CD14-positive monocyte (primary cell): Measurements from ENCODE around the gene TEX36. TPM values are rescaled to one million over a fixed set of nuclear protein-coding genes. Genes with fewer than 3 reads are reported as not detected.
A peak's percentile ranks its signal among the peaks of the same experiment; 100 is the strongest.

Experiments
- DNase-seq, 3 donors: peaks; one replicate each; pipeline ENCODE4 v3.0.0-alpha.2; 2011 to 2022
- H2AFZ ChIP-seq: 2 replicates; pipeline ENCODE4 v1.6.0; 2012; ENCODE audit warnings: mild to moderate bottlenecking, low read depth, low read length, inconsistent platforms; ENCODE audit not compliant: insufficient read depth, poor library complexity, severe bottlenecking
- H3K27ac ChIP-seq, 2 donors: 1 replicate in 1 of 2; 2 replicates in 1 of 2; pipeline ENCODE4 v1.5.1; 2012 to 2013; ENCODE audit warnings: low read length in 2 of 2, control low read depth in 1 of 2, inconsistent platforms in 1 of 2, low read depth in 1 of 2, mild to moderate bottlenecking in 1 of 2
- H3K27me3 ChIP-seq, 2 donors: one replicate each; pipeline versions ENCODE4 v1.6.0 to v1.6.1; 2011 to 2013; ENCODE audit warnings: low read length in 2 of 2; ENCODE audit not compliant: control insufficient read depth in 2 of 2, insufficient read depth in 2 of 2
- H3K36me3 ChIP-seq, 2 donors: replicated peaks in 1 of 2; 1 replicate in 1 of 2; 2 replicates in 1 of 2; pipeline versions ENCODE4 v1.5.1 to v1.6.1; 2012 to 2013; ENCODE audit warnings: low read length in 2 of 2, control low read depth in 1 of 2, inconsistent platforms in 1 of 2, mild to moderate bottlenecking in 1 of 2; ENCODE audit not compliant: insufficient read depth in 2 of 2, control insufficient read depth in 1 of 2
- H3K4me1 ChIP-seq, 2 donors: 1 replicate in 1 of 2; 2 replicates in 1 of 2; pipeline versions ENCODE4 v1.5.1 to v1.6.1; 2012 to 2013; ENCODE audit warnings: low read length in 2 of 2, control low read depth in 1 of 2, inconsistent platforms in 1 of 2, mild to moderate bottlenecking in 1 of 2, moderate library complexity in 1 of 2; ENCODE audit not compliant: insufficient read depth in 2 of 2, control insufficient read depth in 1 of 2
- H3K4me2 ChIP-seq: replicated peaks from 2 replicates; pipeline ENCODE3; 2012; ENCODE audit warnings: low read length, moderate library complexity, mild to moderate bottlenecking; ENCODE audit not compliant: poor library complexity, severe bottlenecking; ENCODE audit errors: extremely low read depth
- H3K4me3 ChIP-seq, 3 experiments: fragments of 200-600 bp in 1 of 3; sonication (generic) in 1 of 3; replicated peaks in 1 of 3; 1 replicate in 2 of 3; 2 replicates in 1 of 3; pipeline ENCODE4 v1.5.1; 2011 to 2013; ENCODE audit warnings: low read length in 3 of 3, mild to moderate bottlenecking in 3 of 3, control low read depth in 2 of 3, low read depth in 2 of 3, inconsistent platforms in 1 of 3, moderate library complexity in 1 of 3
- H3K79me2 ChIP-seq: 2 replicates; pipeline ENCODE4 v1.6.0; 2012; ENCODE audit warnings: mild to moderate bottlenecking, control low read depth, inconsistent platforms, low read length, moderate library complexity; ENCODE audit not compliant: insufficient read depth
- H3K9ac ChIP-seq: 2 replicates; pipeline ENCODE4 v1.6.0; 2017; ENCODE audit warnings: low read length, mild to moderate bottlenecking; ENCODE audit not compliant: insufficient read depth, poor library complexity, severe bottlenecking
- H3K9me3 ChIP-seq, 2 donors: replicated peaks in 1 of 2; 1 replicate in 1 of 2; 2 replicates in 1 of 2; pipeline versions ENCODE4 v1.5.1 to v1.6.1; 2012 to 2013; ENCODE audit warnings: low read length in 2 of 2, control low read depth in 1 of 2; ENCODE audit not compliant: control insufficient read depth in 1 of 2, insufficient read depth in 1 of 2
- H4K20me1 ChIP-seq: 2 replicates; pipeline ENCODE4 v1.6.0; 2012; ENCODE audit warnings: mild to moderate bottlenecking, low read length, control low read depth, moderate library complexity; ENCODE audit not compliant: insufficient read depth
- H3K27ac Mint-ChIP-seq, 7 donors: one replicate each; pipeline ENCODE4 v1.8.0; 2020; ENCODE audit warnings: mild to moderate bottlenecking in 7 of 7, mixed read lengths in 7 of 7, moderate library complexity in 6 of 7, inconsistent platforms in 2 of 7
- H3K27me3 Mint-ChIP-seq, 3 donors: one replicate each; pipeline ENCODE4 v1.8.0; 2021 to 2022; ENCODE audit warnings: low read depth in 3 of 3, mild to moderate bottlenecking in 3 of 3, mixed read lengths in 3 of 3, moderate library complexity in 3 of 3, inconsistent platforms in 1 of 3
- H3K36me3 Mint-ChIP-seq, 2 donors: one replicate each; pipeline ENCODE4 v1.8.0; 2020; ENCODE audit warnings: mixed read lengths in 2 of 2, inconsistent platforms in 1 of 2, mild to moderate bottlenecking in 1 of 2
- H3K4me1 Mint-ChIP-seq: one replicate; pipeline ENCODE4 v1.8.0; 2020; ENCODE audit warnings: mild to moderate bottlenecking, mixed read lengths
- H3K4me3 Mint-ChIP-seq, 2 donors: one replicate each; pipeline ENCODE4 v1.8.0; 2020; ENCODE audit warnings: mild to moderate bottlenecking in 2 of 2, mixed read lengths in 2 of 2, moderate library complexity in 1 of 2
- H3K9me3 Mint-ChIP-seq, 7 donors: one replicate each; pipeline ENCODE4 v1.8.0; 2020 to 2022; ENCODE audit warnings: mixed read lengths in 7 of 7, mild to moderate bottlenecking in 6 of 7, moderate library complexity in 6 of 7, inconsistent platforms in 2 of 7
- CTCF ChIP-seq: fragments of 200-600 bp; IDR thresholded peaks from one replicate; pipeline ENCODE4 v1.8.0; 2022; ENCODE audit warnings: antibody characterized with exemption, mild to moderate bottlenecking
- WGBS: methylation state at CpG from one replicate; pipeline ENCODE4 v1.1.5; 2013; ENCODE audit warnings: missing lambda C conversion rate; ENCODE audit not compliant: insufficient coverage; 5-methylcytosine and 5-hydroxymethylcytosine counted together
- intact Hi-C, 2 donors: fragments of 100-400 bp; cut with micrococcal nuclease; formaldehyde crosslinking; loops; one replicate each; pipeline versions ENCODE4 v1.15.0 to v1.15.1; 2023
- polyA plus RNA-seq, 3 donors: library from polyadenylated mRNA; depleted of rRNA in 1 of 3; unstranded in 2 of 3; stranded (reverse) in 1 of 3; fragments of 300-500 nt in 2 of 3; fragments of >200 nt in 1 of 3; fragmentation: Illumina TruSeq in 2 of 3; gene quantifications; 1 replicate in 2 of 3; 2 replicates in 1 of 3; pipeline ENCODE4 v1.2.3, GENCODE V29; 2012 to 2021

The TEX36 gene
- polyA plus RNA-seq, 3 donors, result not detected

- H2AFZ ChIP-seq, result no peak overlapping the region
- Mint-ChIP-seq H3K4me3 (no peak overlapping the region), H3K4me1 (peaks cover 15% of the 10 kb centered on the region), H3K36me3 (peaks cover 42 to 46% of the 10 kb centered on the region in 2 donors), H3K27ac (peak overlapping the region in 1 of 7 donors; percentile 71), H3K27me3 (peaks cover 0 to 2% (median 0%) of the 10 kb centered on the region in 3 donors), H3K9me3 (peaks cover 0 to 12% (median 7%) of the 10 kb centered on the region in 7 donors)
- WGBS, result 97% methylated on average over 4 of the region's 6 CpGs
- no peak overlapping the region for H3K27ac ChIP-seq
- H3K9ac ChIP-seq, result no peak overlapping the region
- peaks cover 0 to 5% of the 10 kb centered on the region in 2 donors for H3K9me3 ChIP-seq
- intact Hi-C loops, result loop anchor here in 1 of 2 donors (10.0 kb wide), 1 partner anchor 104 kb away; the partner anchor contains the start of genes BCCIP and UROS
- H3K36me3 ChIP-seq, result peaks cover 46 to 50% of the 10 kb centered on the region in 2 donors
- H3K4me3 ChIP-seq, result no peak overlapping the region
- no peaks in the 10 kb centered on the region for H3K27me3 ChIP-seq
- no peak for DNase-seq
- H3K4me2 ChIP-seq, result no peak overlapping the region
- peaks cover 20% of the 10 kb centered on the region for H3K79me2 ChIP-seq
- peaks cover 14 to 25% of the 10 kb centered on the region in 2 donors for H3K4me1 ChIP-seq
- no peak for TF ChIP-seq CTCF
- H4K20me1 ChIP-seq, result no peaks in the 10 kb centered on the region
Observed at GRCh38 chr10:125721035-125721434, 38.1 kb upstream of the TEX36 start.

GRCh38 chr10:125720002-125720382 lies 37.0 kb upstream of the TEX36 start:
- Histone ChIP-seq H3K4me3 (peak overlapping the region; percentile 86 to 99 (median 92)), H3K27ac (peak overlapping the region; percentile 78 to 99), H2AFZ (peak overlapping the region; percentile 99), H3K36me3 (peaks cover 36 to 40% of the 10 kb centered on the region in 2 donors), H4K20me1 (no peaks in the 10 kb centered on the region), H3K27me3 (no peaks in the 10 kb centered on the region), H3K9me3 (peaks cover 0 to 5% of the 10 kb centered on the region in 2 donors), H3K79me2 (peaks cover 20% of the 10 kb centered on the region), H3K4me2 (peak overlapping the region; percentile 99), H3K4me1 (peaks cover 14 to 25% of the 10 kb centered on the region in 2 donors), H3K9ac (peak overlapping the region; percentile 99)
- Mint-ChIP-seq H3K36me3 (peaks cover 33 to 36% of the 10 kb centered on the region in 2 donors), H3K9me3 (peaks cover 0 to 18% (median 14%) of the 10 kb centered on the region in 7 donors), H3K27me3 (peaks cover 0 to 2% (median 0%) of the 10 kb centered on the region in 3 donors), H3K4me1 (peaks cover 15% of the 10 kb centered on the region), H3K4me3 (peak overlapping the region; percentile 98), H3K27ac (peak overlapping the region; percentile 92 to 98 (median 95))
- DNase-seq, result no peak
- intact Hi-C loops, result loop anchor here in 1 of 2 donors (10.0 kb wide), 1 partner anchor 105 kb away; the partner anchor contains the start of genes BCCIP and UROS
- no peak for TF ChIP-seq CTCF
- WGBS, result 2% methylated on average over 12 of the region's 15 CpGs
